Stimulated activated CD4-positive, alpha-beta T cell treated with anti-CD3 and anti-CD28 coated beads, Interleukin-4, amount 100 ng/mL, for 24 hours (primary cell): ENCODE measurements around the gene ZNF628.

Experiments
- DNase-seq: peaks from one replicate; pipeline ENCODE4 v3.0.0-alpha.2; 2020

The ZNF628 gene

GRCh38 chr19:55530996-55531395 lies 54.6 kb downstream of the ZNF628 start:
- DNase-seq = no peak
